Left ventricle myocardium superior (tissue), 1 donor: ENCODE measurements around the gene HMCN1. TPM values are rescaled to one million over a fixed set of nuclear protein-coding genes. Genes with fewer than 3 reads are reported as not detected.

Experiments used
- ATAC-seq: fragments of 200-7000 bp; cut with Tn5 transposase; one replicate; pipeline ENCODE4 v1.9.1; 2020; ENCODE audit warnings: mild to moderate bottlenecking, moderate library complexity
- DNase-seq: peaks from one replicate; pipeline ENCODE4 v3.0.0-alpha.2; 2020
- intact Hi-C: fragments of 100-400 bp; cut with micrococcal nuclease; formaldehyde crosslinking; loops from one replicate; pipeline ENCODE4 v1.11.0; 2022
- total RNA-seq: library from RNA; stranded (reverse); fragmentation: NEBNext Ultra II Directional; extraction: Animal tissue kit (Norgen Biotek cat#: 25700); gene quantifications from one replicate; pipeline ENCODE4 v1.2.1, GENCODE V29; 2021
- donor health status: DM: no; HTN: yes; CAD: no; lungs with severe emphysema.

HMCN1 gene
- total RNA-seq, 1 donor from 2014 or later: 3.8 TPM

DNA sequence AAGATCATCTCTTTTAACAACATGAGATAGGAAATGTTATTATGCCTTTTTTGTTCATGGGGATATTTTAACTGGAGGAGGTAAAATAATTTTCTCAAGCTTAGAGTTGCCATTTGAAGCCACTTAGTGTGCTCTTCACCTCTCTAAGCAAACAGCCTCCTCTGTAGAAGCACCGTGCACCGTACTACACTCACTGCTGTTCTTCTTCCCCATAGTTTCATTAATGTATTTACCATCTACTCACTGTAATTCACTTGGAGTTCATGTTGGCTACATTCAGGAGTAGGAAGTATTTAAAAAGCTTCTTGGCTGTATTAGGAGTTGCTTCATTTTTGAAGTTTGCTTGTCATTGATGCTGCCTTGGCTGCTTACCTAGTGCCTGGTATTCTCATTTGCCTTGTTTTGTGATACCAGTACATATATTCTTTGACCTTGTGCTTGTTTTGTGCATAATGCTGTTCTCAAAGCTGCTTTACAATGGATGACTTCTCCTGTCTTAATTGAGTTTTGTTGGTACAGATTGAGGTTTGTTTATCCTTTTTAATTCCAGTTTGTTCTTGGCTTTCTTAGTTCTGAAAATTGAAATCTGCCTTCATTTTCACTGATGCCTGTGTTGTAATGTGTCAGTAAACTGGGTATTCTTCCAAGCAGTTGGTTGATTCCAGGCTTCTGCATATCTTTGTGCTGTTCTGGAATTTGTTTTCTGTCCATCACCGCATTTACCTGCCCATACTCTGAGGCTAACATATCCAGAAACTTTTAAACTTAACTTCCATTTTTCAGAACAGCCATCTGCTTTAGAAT is 240.4 kb downstream of the HMCN1 start:
- intact Hi-C loops: no loop called here
- no peak for ATAC-seq

DNA sequence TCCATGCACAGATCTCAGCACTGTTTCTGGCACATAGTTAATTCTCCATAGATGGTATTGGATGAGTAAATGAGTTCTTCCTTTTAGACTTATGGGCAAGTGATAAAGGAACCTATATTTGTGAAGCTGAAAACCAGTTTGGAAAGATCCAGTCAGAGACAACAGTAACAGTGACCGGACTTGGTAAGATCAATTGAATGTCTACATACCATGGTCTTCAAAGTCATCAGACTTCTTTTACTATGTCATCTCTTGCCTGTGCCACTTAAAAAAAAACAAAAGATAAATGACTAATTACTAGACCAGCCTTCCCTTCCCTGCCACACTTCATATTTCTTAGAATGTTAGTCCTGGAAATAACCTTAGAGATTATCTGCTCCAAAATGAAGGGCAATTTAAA is 246.7 kb downstream of the HMCN1 start:
- intact Hi-C loops: no loop called here
- no peak for DNase-seq
- ATAC-seq: no peak

More for the DNA sequence above, 240.4 kb downstream of the HMCN1 start:
- no peak for DNase-seq

DNA sequence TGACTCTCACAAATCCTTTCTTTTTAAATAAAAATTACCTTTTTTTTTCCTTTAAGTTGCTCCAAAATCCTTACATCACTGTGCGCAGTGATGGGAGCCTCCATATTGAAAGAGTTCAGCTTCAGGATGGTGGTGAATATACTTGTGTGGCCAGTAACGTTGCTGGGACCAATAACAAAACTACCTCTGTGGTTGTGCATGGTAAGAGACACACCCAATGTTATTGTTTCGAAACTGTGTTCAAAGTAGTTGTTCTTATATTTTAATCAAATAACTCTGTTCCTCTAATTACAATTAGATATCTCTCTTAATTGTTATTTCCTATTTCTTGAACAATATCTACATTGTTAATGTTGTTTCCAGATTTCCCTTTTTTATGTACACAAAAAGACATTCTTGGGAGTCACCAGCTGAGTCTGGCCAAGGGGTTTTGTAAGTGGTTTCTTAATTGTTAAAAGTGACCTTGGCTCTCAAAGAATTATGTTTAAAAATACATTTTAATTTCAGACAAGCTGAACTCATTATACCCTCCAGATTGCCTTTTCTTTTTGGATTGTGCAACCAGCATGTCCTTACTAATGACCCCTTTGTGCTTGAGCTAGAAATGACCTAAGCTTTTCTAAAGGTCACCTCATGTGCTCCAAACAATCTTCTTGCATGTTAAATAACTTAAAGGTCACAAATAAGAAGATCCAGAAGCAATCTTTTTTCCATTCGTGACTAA is 250.1 kb downstream of the HMCN1 start:
- no peak for DNase-seq
- ATAC-seq: peak; percentile 90
- intact Hi-C loops: no loop called here

DNA sequence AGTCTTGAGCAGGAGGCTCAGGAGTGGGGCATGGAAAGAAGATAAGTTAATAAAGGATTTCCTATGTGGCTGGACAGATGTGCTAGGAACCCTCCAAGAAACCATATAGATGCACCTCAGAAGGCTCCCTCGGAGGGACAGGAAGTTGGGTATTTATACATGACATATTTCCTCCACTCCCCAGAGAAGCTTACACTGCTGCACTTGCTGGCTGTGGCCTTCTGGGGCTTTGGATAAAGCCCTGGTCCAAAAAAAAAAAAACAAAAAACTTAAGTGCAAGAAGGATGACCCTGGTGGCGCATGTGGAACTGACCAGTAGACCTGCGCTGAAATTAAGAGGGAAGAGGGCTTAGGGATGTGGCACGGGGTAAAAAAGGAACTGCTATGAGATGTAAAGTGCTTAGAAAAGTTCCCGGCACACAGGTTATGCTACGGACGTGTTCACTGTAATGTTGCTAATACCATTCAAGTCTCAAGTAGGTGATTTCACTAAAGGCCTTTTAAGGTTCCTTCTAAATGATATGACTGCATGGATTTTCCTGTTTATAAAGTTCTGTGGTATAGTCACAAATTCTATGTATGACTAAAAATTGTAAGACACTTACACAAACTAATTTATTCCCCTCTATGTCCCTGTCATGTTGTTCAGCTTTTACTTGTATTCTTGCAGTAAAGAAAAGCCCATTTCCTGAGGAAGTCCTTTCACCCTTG is 253.6 kb downstream of the HMCN1 start:
- ATAC-seq (no peak), DNase-seq (no peak)
- intact Hi-C loops: no loop called here

DNA sequence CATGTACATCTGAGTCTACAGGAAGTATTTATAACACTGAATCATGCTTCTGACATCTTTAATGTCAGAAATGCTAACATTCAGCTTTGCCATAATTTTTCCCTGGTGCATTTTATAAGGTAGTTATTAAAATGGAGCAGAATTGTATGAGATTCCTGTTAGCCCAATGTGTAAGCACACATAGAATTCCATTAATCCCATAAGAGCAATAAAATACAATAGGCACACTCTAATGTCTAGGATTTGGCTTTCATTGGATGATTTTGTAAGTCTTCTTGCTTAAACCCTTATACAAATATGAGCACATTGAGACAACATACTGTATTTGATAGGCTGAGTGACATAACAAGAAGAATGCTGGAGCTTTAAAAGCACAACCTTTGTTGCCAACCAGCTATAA is 256.4 kb downstream of the HMCN1 start:
- intact Hi-C loops: no loop called here
- no peak for DNase-seq
- ATAC-seq: no peak

DNA sequence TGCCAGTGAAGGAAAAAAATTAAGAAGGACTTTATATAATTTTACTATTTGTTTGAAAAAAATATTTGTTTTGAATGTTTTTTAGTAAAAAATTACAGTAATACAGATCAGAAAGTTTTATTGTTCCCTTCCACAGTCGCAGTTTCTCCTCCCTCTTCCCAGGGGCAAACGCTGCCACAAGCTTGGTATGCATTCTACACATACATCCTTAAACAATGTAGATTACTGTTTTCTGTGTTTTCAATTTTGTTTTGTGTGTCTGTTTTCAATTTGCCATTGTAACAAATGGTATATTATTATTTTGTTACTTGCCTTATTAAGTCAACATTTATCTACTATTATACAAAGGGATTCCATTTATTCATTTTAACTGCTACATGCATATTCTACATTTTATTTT is 257.1 kb downstream of the HMCN1 start:
- DNase-seq (no peak), ATAC-seq (no peak)
- intact Hi-C loops: no loop called here

DNA sequence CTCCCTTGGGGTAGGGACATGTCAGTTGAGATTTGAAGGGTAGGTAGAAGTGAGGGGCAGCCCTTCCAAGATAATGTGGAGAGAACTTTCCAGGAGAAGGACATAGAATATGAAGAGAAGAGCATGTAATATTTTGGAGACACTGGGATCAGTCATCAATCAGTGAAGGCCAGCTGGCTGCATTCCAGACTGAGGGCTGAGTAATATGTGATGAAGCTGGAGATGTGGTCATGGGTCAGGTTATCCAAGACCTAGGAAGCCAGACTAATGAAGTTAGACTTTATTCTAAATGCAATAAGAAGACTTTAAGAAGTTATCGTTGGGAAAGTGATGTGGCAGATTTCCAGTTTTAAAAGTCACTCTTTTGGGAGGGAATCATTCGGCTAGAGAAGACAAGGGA is 262.0 kb downstream of the HMCN1 start:
- intact Hi-C loops: no loop called here
- DNase-seq (peak; percentile 55), ATAC-seq (no peak)

DNA sequence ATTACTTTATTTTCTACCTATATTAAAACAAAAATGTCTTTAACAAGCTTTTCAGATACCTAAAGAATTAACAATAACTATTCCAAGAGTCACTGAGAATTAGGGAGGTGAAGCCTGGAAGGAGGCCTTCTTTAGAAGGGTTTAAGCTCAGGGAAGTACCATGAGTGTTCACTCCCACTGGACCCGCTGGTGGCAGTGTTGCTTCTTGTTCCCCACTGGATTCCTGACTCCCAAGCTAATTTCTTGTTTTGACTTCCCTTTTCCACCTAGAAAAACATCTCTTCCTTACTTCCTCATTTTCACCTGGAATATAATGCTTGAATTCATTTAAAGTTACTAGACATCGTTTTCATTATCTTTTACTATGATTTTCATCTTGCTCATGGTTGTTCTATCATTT is 264.2 kb downstream of the HMCN1 start:
- DNase-seq: peak; percentile 22
- ATAC-seq: no peak
- intact Hi-C loops: no loop called here

DNA sequence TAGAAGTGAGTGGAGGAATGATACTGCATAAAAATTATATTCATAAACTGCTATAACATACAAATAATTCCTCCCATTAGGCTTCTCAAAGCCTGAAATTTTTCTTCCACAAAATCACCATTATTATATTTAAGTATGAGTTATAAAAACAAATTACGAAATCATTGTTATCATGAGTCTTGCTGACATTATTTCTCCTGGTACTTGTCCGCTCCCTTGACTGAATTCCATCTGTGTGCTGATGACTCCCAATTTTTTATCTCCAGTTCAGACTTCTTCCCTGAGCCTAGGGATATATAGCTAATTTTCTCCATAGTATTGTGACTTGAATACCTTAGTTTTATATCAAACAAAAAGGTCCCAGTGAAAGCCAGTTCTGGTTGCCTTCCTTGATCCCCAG is 268.2 kb downstream of the HMCN1 start:
- intact Hi-C loops: no loop called here
- DNase-seq: no peak
- ATAC-seq: peak; percentile 32

DNA sequence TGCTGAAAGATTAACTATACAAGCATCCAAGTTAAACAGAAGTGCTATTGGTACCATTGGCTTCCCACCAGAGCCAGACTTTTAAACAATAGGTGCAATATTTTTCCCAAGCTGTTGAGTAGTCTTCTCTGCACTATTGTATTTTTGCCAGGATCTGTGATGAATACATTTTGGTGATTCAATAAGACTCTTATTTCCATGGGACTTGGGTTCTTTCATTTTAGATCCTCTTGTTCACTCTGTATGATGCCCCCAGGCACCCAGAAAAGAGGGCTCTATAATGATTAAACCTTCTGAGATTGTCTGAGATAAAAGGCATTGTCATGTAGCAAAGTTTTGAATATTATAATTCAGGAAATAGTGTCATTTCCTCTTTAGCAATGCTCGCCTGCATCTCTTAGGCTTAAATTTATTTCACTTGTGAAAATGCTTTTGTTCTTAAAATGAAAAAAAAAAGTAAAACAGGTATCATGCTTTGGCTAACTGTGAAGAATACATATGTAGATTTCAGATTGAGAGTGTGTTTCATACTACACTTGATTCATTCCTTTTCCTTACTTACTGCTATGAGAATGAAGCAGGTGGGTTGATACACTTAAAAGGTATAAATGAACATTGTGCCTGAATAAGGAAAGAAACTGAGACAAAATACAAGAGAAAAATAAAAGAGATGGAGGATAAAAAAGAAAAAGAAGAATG is 275.0 kb downstream of the HMCN1 start:
- intact Hi-C loops: no loop called here
- ATAC-seq: peak; percentile 45
- no peak for DNase-seq

DNA sequence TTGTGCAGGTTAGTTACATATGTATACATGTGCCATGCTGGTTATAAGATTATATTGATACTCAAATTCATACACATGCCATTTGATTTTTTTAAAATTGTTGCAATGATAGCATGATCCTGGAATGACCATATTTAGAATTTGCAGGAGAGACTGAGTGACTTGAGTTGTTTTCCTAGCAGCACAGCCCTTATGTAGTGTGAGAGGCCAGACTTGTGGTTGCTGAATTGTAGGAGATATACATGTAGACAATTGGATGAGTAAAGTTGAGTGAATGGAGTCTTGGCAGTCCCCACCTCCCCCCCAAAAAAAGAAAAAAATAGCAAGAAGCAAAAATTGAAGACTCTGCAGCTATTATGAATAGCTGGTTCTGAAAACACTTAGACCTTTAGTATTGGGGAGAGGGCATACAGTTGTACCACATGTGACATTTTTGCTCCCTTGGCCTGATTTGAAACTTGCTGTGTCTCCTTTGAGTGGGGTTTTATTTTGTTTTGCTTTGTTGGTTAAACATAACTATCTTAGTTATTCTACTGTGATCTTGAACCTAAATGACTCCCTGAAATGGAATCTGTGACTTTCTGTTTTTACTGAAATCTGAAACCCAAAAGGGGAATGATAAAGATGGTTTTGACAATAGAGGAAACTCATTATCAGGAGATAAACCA is 280.3 kb downstream of the HMCN1 start:
- intact Hi-C loops: no loop called here
- ATAC-seq (no peak), DNase-seq (no peak)

DNA sequence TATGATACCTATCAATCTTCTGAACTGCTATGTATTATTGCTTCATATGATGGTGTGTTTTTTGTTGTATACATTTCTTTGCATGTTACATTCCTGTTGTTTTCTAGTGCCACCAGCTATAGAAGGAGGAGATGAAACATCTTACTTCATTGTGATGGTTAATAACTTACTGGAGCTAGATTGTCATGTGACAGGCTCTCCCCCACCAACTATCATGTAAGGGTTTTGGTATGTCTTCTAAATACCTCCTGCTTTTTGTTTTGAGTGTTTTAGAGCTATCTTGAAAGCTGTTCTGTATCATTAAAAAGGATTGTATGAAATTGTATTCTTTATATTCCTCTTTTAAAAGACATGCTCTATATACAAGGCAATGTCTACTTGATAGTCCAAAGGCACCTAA is 282.7 kb downstream of the HMCN1 start:
- no peak for ATAC-seq
- DNase-seq: no peak
- intact Hi-C loops: no loop called here

DNA sequence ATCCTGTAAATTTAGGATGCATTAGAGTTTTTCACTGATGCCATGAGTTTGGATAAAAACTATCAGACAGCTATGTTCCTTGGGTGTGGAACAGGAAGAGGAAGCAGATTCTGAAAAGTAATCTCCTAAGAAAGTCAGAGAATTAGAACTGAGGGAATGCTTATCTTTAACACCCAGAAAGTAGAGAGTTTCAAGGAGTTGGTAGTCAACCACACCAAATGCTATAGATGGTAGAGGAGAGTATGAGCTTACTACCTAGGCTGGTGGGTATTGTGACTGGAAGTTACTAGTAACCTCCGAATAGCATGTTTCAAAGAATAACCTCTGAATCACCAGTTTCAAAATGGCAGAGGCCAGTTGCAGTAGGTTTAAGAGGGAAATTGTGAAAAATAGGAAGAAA is 288.0 kb downstream of the HMCN1 start:
- intact Hi-C loops: no loop called here
- no peak for DNase-seq
- no peak for ATAC-seq

DNA sequence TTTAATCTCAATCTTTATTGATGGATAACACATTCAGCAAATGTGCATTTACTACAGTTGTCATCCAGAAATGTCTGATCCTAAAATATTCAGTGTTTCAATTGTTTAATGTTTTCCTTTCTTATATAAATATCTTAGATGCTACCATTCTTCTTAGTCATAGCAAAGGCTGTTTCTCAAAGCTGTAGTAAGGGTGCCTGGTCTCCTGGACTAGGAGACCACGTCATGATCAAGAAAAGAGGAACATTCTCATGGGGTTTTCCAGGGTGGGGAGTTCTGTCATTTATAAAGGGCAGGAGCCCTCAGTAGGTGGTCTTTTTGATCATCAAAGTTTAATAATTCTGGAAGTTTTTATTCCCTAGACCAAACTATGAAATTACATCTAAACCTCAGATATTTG is 292.8 kb downstream of the HMCN1 start:
- DNase-seq (no peak), ATAC-seq (no peak)

DNA sequence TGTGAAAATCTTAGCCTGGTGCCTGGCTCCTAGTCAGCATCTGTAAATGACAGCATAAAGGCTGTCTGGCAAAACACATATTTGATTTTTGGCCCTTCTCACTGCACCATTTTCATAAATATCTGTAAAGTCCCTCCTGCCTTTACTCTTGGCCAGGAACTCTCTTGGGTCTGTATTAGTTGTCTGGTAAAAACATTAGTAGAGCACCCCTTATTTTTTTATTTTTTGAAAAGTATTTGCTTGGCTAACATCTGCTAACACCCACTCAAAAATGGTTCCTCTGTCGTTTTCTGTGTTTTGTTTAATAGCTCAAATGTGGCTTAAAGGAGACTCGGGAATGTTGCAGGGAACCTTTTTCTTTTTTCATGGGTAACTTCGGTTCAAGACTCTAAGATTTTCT is 293.4 kb downstream of the HMCN1 start:
- intact Hi-C loops: no loop called here
- ATAC-seq: no peak
- no peak for DNase-seq

More for the DNA sequence above, 292.8 kb downstream of the HMCN1 start:
- intact Hi-C loops: no loop called here

DNA sequence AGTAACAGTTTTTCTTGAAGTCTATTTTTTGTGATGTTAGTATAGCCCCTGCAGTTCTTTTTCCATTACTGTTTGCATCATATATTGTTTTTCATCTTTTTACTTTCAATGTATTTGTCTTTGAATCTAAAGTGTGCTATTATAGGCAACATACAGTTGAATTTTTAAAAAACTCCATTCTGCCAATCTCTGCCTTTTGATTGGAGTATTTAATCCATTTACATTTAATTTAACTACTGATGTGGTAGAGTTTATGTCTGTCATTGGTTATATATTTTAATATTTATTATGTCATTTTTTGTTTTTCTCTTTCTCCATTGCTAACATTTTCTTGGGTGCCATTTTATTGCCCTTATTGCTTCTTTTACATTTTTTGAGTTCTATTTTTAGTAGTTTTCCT is 296.3 kb downstream of the HMCN1 start:
- DNase-seq (no peak), ATAC-seq (no peak)
- intact Hi-C loops: no loop called here

DNA sequence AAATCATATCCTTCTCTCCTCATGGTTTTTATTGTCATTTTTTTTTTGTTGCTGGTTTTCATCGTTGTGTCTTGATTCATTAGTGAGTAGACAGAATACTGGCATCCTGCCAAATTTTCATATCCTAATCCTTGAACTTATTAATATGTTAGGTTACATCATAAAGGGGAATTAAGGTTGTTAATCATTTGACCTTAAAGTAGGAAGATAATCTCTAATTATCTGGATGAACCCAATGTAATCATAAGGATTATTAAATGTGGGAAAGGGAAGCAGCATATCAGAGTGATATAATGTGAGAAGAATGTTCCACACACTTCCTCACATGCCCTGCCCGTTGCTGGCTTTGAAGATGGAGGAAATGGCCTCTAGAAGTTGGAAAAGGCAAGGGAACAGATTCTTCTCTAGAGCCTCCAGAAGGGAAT is 299.7 kb downstream of the HMCN1 start:
- intact Hi-C loops: no loop called here
- DNase-seq: no peak
- peak; percentile 63 for ATAC-seq

DNA sequence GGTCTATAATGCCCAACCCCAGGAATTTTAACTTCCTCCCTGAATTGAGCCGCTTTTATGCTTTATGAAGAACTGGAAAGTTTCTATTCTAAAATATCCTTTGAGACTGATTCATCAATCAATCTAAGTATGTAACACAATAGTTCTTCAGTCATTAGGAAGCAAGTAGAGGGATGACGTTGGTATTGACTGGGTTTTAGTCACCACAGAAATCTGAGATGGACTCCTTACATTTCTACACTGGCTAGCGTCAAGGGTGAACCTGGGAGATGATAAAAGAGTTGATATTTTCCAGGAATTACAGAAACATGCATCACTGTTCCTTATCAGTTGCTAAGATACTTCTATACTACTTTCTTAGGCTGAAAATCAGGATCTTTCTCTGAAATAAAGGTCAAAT is 308.0 kb downstream of the HMCN1 start:
- DNase-seq (no peak), ATAC-seq (no peak)
- intact Hi-C loops: no loop called here

DNA sequence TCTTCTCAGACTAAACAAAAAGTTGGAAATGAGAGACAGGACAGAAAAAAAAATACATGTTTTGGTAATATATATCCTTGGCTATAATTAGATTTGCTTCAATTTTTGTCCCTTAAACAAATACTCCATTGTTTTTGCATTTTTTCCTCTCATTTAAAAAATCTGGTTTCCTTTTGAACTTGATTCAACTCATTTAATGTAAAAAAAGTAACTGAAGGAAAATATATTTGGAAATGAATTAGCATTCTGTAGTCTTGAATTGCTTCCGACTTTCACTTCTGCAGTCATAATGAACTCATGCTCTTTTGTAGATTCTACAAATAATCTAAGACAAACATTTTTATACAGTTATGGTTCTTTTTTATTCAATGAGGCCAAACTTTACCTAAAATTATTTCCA is 309.1 kb downstream of the HMCN1 start:
- no peak for DNase-seq
- no peak for ATAC-seq
- intact Hi-C loops: no loop called here
